ENCODE results near the gene MARK4.

- TF ChIP-seq POLR2AphosphoS5 (IDR thresholded peaks at IDR 0.05; ENCODE audit: borderline replicate concordance, low read depth, low read length) (no peak), EZH2 (IDR thresholded peaks at IDR 0.05) (no peak)
Observed at GRCh38 chr19:45342911-45343310, 91.8 kb downstream of the MARK4 start.
